Body of pancreas (tissue), 4 donors: Measurements from ENCODE around the gene RBM47.

Experiments
- POLR2A ChIP-seq, 3 donors: fragments of 450-650 bp; IDR thresholded peaks; one replicate each; pipeline ENCODE4 v1.6.1; 2016; ENCODE audit warnings: antibody characterized with exemption in 3 of 3, mild to moderate bottlenecking in 2 of 3
- TF ChIP-seq, protein P1 (sequence below), 7 experiments: fragments of 450-650 bp in 4 of 7; fragments of 200-600 bp in 3 of 7; sonication (generic) in 3 of 7; IDR thresholded peaks; one replicate each; pipeline ENCODE4 v1.5.1; 2016 to 2019; ENCODE audit warnings: antibody characterized with exemption in 7 of 7

- TF ChIP-seq, protein P1, sequence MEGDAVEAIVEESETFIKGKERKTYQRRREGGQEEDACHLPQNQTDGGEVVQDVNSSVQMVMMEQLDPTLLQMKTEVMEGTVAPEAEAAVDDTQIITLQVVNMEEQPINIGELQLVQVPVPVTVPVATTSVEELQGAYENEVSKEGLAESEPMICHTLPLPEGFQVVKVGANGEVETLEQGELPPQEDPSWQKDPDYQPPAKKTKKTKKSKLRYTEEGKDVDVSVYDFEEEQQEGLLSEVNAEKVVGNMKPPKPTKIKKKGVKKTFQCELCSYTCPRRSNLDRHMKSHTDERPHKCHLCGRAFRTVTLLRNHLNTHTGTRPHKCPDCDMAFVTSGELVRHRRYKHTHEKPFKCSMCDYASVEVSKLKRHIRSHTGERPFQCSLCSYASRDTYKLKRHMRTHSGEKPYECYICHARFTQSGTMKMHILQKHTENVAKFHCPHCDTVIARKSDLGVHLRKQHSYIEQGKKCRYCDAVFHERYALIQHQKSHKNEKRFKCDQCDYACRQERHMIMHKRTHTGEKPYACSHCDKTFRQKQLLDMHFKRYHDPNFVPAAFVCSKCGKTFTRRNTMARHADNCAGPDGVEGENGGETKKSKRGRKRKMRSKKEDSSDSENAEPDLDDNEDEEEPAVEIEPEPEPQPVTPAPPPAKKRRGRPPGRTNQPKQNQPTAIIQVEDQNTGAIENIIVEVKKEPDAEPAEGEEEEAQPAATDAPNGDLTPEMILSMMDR (IDR thresholded peaks at IDR 0.05) = no peak
- no peak for TF ChIP-seq POLR2A (IDR thresholded peaks at IDR 0.05)
Observed at GRCh38 chr4:40617872-40618271, 11.8 kb downstream of the RBM47 start.
